Measurements from ENCODE around the gene GMPR2. TPM values are rescaled to one million over a fixed set of nuclear protein-coding genes. Genes with fewer than 3 reads are reported as not detected.
"Not testable (repeated sequence)": the region's sequence is repeated elsewhere in the genome, so short reads cannot be mapped to it uniquely, and the experiment has no call there.

GMPR2 gene
- polyA plus RNA-seq, 1 experiment: 116 TPM

- Histone ChIP-seq H3K36me3 (ENCODE audit: control insufficient read depth, insufficient read depth, low read length) (peaks cover 23% of the 10 kb centered on the region), H3K4me3 (ENCODE audit: low read depth, low read length) (peak overlapping the region; percentile 64), H3K27me3 (ENCODE audit: control insufficient read depth, insufficient read depth, low read length) (no peaks in the 10 kb centered on the region)
- peak; percentile 70 for TF ChIP-seq CTCF (IDR thresholded peaks at IDR 0.05; ENCODE audit: insufficient read depth, low read depth, low read length)
- ChIA-PET POLR2A (interaction anchor here (0.6 to 0.9 kb wide), 3 partner anchors 51 to 157 kb away, joined by 3 to 8 read pairs (median 3); partner anchors contain the start of gene NYNRIN), CTCF (interaction anchor here (0.6 to 11.1 kb wide), 35 partner anchors 9 to 194 kb away, joined by 3 to 205 read pairs (median 6); partner anchors contain the start of genes CIDEB, DHRS1, GMPR2 and IRF9)
- DNase-seq (ENCODE audit: low read depth): no peak
These were observed 9.2 kb downstream of the GMPR2 start for GRCh38 chr14:24241829-24242443.

- DNase-seq (ENCODE audit: low read depth): no peak
- TF ChIP-seq CTCF (IDR thresholded peaks at IDR 0.05; ENCODE audit: insufficient read depth, low read depth, low read length): no peak
- Histone ChIP-seq H3K27me3 (ENCODE audit: control insufficient read depth, insufficient read depth, low read length) (no peaks in the 10 kb centered on the region), H3K4me3 (ENCODE audit: low read depth, low read length) (peak overlapping the region; percentile 64), H3K36me3 (ENCODE audit: control insufficient read depth, insufficient read depth, low read length) (peaks cover 18% of the 10 kb centered on the region)
- ChIA-PET CTCF (interaction anchor here (0.7 to 11.1 kb wide), 29 partner anchors 8 to 193 kb away, joined by 3 to 205 read pairs (median 7); partner anchors contain the start of genes CIDEB, DHRS1, IRF9 and LTB4R), POLR2A (interaction anchor here (0.6 kb wide), 1 partner anchor 28 kb away, joined by 3 read pairs; the partner anchor contains the start of gene MDP1)
These were observed 10.7 kb downstream of the GMPR2 start for GRCh38 chr14:24243336-24243836.

- CTCF ChIA-PET: interaction anchor here (0.7 to 11.1 kb wide), 5 partner anchors 8 to 65 kb away, joined by 3 to 205 read pairs (median 4); partner anchors contain the start of genes DHRS1, LTB4R2, NOP9 and RABGGTA
- POLR2A ChIA-PET; H3K4me3 ChIP-seq (ENCODE audit: low read depth, low read length); H3K27me3 ChIP-seq (ENCODE audit: control insufficient read depth, insufficient read depth, low read length); DNase-seq (ENCODE audit: low read depth); H3K36me3 ChIP-seq (ENCODE audit: control insufficient read depth, insufficient read depth, low read length): not testable (repeated sequence)
These were observed 12.6 kb downstream of the GMPR2 start for GRCh38 chr14:24245350-24245749.

- H3K4me3 ChIP-seq (ENCODE audit: low read depth, low read length): no peak overlapping the region
- TF ChIP-seq CTCF (IDR thresholded peaks at IDR 0.05; ENCODE audit: insufficient read depth, low read depth, low read length): no peak
- CTCF ChIA-PET: interaction anchor here (0.9 to 11.1 kb wide), 6 partner anchors 24 to 186 kb away, joined by 3 to 205 read pairs (median 5); partner anchors contain the start of genes DHRS1, NOP9 and RABGGTA
- no peaks in the 10 kb centered on the region; the same call in 1 of the 2 replicates for H3K36me3 ChIP-seq (ENCODE audit: control insufficient read depth, insufficient read depth, low read length)
- POLR2A ChIA-PET: no interaction called here
- DNase-seq (ENCODE audit: low read depth): no peak
- H3K27me3 ChIP-seq (ENCODE audit: control insufficient read depth, insufficient read depth, low read length): no peaks in the 10 kb centered on the region
These were observed 14.1 kb downstream of the GMPR2 start for GRCh38 chr14:24246765-24247212.

GRCh38 chr14:24247422-24247821 lies 14.7 kb downstream of the GMPR2 start:
- ChIA-PET POLR2A (no interaction called here), CTCF (interaction anchor here (1.0 to 11.1 kb wide), 3 partner anchors 24 to 66 kb away, joined by 4 to 205 read pairs (median 9); partner anchors contain the start of genes DHRS1, NOP9 and RABGGTA)
- H3K36me3 ChIP-seq (ENCODE audit: control insufficient read depth, insufficient read depth, low read length): no peaks in the 10 kb centered on the region; the same call in 1 of the 2 replicates
- no peak for TF ChIP-seq CTCF (IDR thresholded peaks at IDR 0.05; ENCODE audit: insufficient read depth, low read depth, low read length)
- H3K4me3 ChIP-seq (ENCODE audit: low read depth, low read length): no peak overlapping the region
- H3K27me3 ChIP-seq (ENCODE audit: control insufficient read depth, insufficient read depth, low read length): no peaks in the 10 kb centered on the region
- no peak for DNase-seq (ENCODE audit: low read depth)

Data from BJ (cell line).